Peyer's patch (tissue), 4 donors: ENCODE data around the gene FDXR. TPM values are rescaled to one million over a fixed set of nuclear protein-coding genes. Genes with fewer than 3 reads are reported as not detected.

Experiments used
- DNase-seq, 3 donors: peaks; one replicate each; pipeline ENCODE4 v3.0.0-alpha.2; 2017 to 2019
- H3K27ac ChIP-seq, 4 donors: fragments of 200-600 bp; sonication (generic); one replicate each; pipeline ENCODE4 v1.5.1; 2016 to 2019
- H3K27me3 ChIP-seq, 2 donors: fragments of 200-600 bp; sonication (generic); one replicate each; pipeline ENCODE4 v1.5.1; 2019
- H3K36me3 ChIP-seq, 3 donors: fragments of 200-600 bp; sonication (generic); one replicate each; pipeline ENCODE4 v1.5.1; 2016 to 2019
- H3K4me1 ChIP-seq, 4 donors: fragments of 200-600 bp; sonication (generic); one replicate each; pipeline ENCODE4 v1.5.1; 2016 to 2019
- H3K4me3 ChIP-seq, 4 donors: fragments of 200-600 bp; sonication (generic); 1 replicate in 3 of 4; 2 replicates in 1 of 4; pipeline ENCODE4 v1.5.1; 2016 to 2019; ENCODE audit warnings: mild to moderate bottlenecking in 1 of 4
- H3K9me3 ChIP-seq, 4 donors: fragments of 200-600 bp; sonication (generic); one replicate each; pipeline ENCODE4 v1.5.1; 2016 to 2019; ENCODE audit warnings: mild to moderate bottlenecking in 1 of 4
- CTCF ChIP-seq, 6 experiments: fragments of 450-650 bp in 4 of 6; fragments of 200-600 bp in 2 of 6; sonication (generic) in 1 of 6; IDR thresholded peaks; one replicate each; pipeline ENCODE4 v1.5.1; 2017 to 2019; ENCODE audit warnings: antibody characterized with exemption in 6 of 6, mild to moderate bottlenecking in 3 of 6, moderate library complexity in 1 of 6
- POLR2A ChIP-seq, 2 donors: fragments of 450-650 bp; IDR thresholded peaks; one replicate each; pipeline ENCODE4 v1.5.1; 2017; ENCODE audit warnings: antibody characterized with exemption in 2 of 2, mild to moderate bottlenecking in 2 of 2, moderate library complexity in 2 of 2
- total RNA-seq, 4 donors: library from RNA; depleted of rRNA; stranded (reverse); fragments of >200 nt; gene quantifications; one replicate each; pipeline ENCODE4 v1.1.0, GENCODE V29; 2016

FDXR gene
- total RNA-seq, 4 donors from 2014 or later, result 1.7 to 16.1 (median 13.1) TPM

- Histone ChIP-seq H3K36me3 (no peaks in the 10 kb centered on the region), H3K9me3 (no peaks in the 10 kb centered on the region), H3K4me3 (no peak overlapping the region), H3K27me3 (peaks cover 0 to 23% of the 10 kb centered on the region in 2 donors), H3K4me1 (peaks cover 4 to 25% (median 18%) of the 10 kb centered on the region in 4 donors), H3K27ac (no peak overlapping the region)
- TF ChIP-seq CTCF (IDR thresholded peaks at IDR 0.05) (no peak), POLR2A (IDR thresholded peaks at IDR 0.05) (no peak)
- DNase-seq, result no peak
These were observed 47.5 kb upstream of the FDXR start for GRCh38 chr17:74920306-74920620.

- peaks cover 0 to 20% of the 10 kb centered on the region in 2 donors for H3K27me3 ChIP-seq
- no peak for TF ChIP-seq POLR2A (IDR thresholded peaks at IDR 0.05)
- peak in 3 of 6 experiments; percentile 29 to 32 (median 32) for TF ChIP-seq CTCF (IDR thresholded peaks at IDR 0.05)
These were observed 46.9 kb upstream of the FDXR start for GRCh38 chr17:74919440-74920305.

GRCh38 chr17:74918906-74919305, 46.1 kb upstream of the FDXR start:
- no peak for TF ChIP-seq POLR2A (IDR thresholded peaks at IDR 0.05)
- TF ChIP-seq CTCF (IDR thresholded peaks at IDR 0.05), result no peak
- H3K9me3 ChIP-seq, result no peaks in the 10 kb centered on the region
- H3K4me3 ChIP-seq, result no peak overlapping the region
- no peak overlapping the region for H3K27ac ChIP-seq
- H3K27me3 ChIP-seq, result peaks cover 0 to 12% of the 10 kb centered on the region in 2 donors
- peaks cover 4 to 14% (median 13%) of the 10 kb centered on the region in 4 donors for H3K4me1 ChIP-seq
- no peak for DNase-seq
- no peaks in the 10 kb centered on the region for H3K36me3 ChIP-seq

More at GRCh38 chr17:74919440-74920305, 46.9 kb upstream of the FDXR start:
- Histone ChIP-seq H3K36me3 (no peaks in the 10 kb centered on the region), H3K4me1 (peaks cover 4 to 22% (median 18%) of the 10 kb centered on the region in 4 donors), H3K4me3 (no peak overlapping the region), H3K27ac (no peak overlapping the region), H3K9me3 (no peaks in the 10 kb centered on the region)
- DNase-seq, result no peak

GRCh38 chr17:74917430-74917829, 44.6 kb upstream of the FDXR start:
- TF ChIP-seq CTCF (IDR thresholded peaks at IDR 0.05) (no peak), POLR2A (IDR thresholded peaks at IDR 0.05) (no peak)
- no peaks in the 10 kb centered on the region for H3K27me3 ChIP-seq

GRCh38 chr17:74916851-74917199, 44.0 kb upstream of the FDXR start:
- no peak for DNase-seq
- Histone ChIP-seq H3K9me3 (no peaks in the 10 kb centered on the region), H3K27me3 (no peaks in the 10 kb centered on the region), H3K4me1 (no peaks in the 10 kb centered on the region), H3K27ac (no peak overlapping the region), H3K36me3 (no peaks in the 10 kb centered on the region), H3K4me3 (no peak overlapping the region)
- TF ChIP-seq POLR2A (IDR thresholded peaks at IDR 0.05), result no peak
- TF ChIP-seq CTCF (IDR thresholded peaks at IDR 0.05), result no peak

More at GRCh38 chr17:74917430-74917829, 44.6 kb upstream of the FDXR start:
- no peak overlapping the region for H3K27ac ChIP-seq
- no peaks in the 10 kb centered on the region for H3K9me3 ChIP-seq
- no peaks in the 10 kb centered on the region for H3K4me1 ChIP-seq
- H3K4me3 ChIP-seq, result no peak overlapping the region
- no peaks in the 10 kb centered on the region for H3K36me3 ChIP-seq
- no peak for DNase-seq
